Trophoblast cell (in vitro differentiated cells and primary cell): ENCODE measurements around the gene HGF.

Source experiments
- DNase-seq, 2 donors: peaks; one replicate each; pipeline ENCODE4 v3.0.0-alpha.2; 2016
- H2AFZ ChIP-seq: 2 replicates; pipeline ENCODE4 v1.6.1; 2013; ENCODE audit warnings: low read length, moderate library complexity, mild to moderate bottlenecking; ENCODE audit not compliant: insufficient read depth, poor library complexity
- H2AK5ac ChIP-seq: 2 replicates; pipeline ENCODE4 v1.6.1; 2013; ENCODE audit warnings: mild to moderate bottlenecking, low read length
- H2BK120ac ChIP-seq: 2 replicates; pipeline ENCODE4 v1.6.1; 2013; ENCODE audit warnings: low read length, mild to moderate bottlenecking, moderate library complexity; ENCODE audit not compliant: insufficient read depth, poor library complexity
- H2BK12ac ChIP-seq: 2 replicates; pipeline ENCODE4 v1.6.1; 2013; ENCODE audit warnings: mild to moderate bottlenecking, low read length, moderate library complexity
- H2BK5ac ChIP-seq: 2 replicates; pipeline ENCODE4 v1.6.1; 2013; ENCODE audit warnings: low read length, low read depth, moderate library complexity, mild to moderate bottlenecking; ENCODE audit not compliant: poor library complexity
- H3K14ac ChIP-seq: 2 replicates; pipeline ENCODE4 v1.6.1; 2013; ENCODE audit warnings: mild to moderate bottlenecking, low read length
- H3K18ac ChIP-seq: 2 replicates; pipeline ENCODE4 v1.6.1; 2013; ENCODE audit warnings: mild to moderate bottlenecking, low read length
- H3K23ac ChIP-seq: 2 replicates; pipeline ENCODE4 v1.6.1; 2013; ENCODE audit warnings: low read length
- H3K27ac ChIP-seq: 2 replicates; pipeline ENCODE4 v1.5.1; 2013; ENCODE audit warnings: low read depth, mild to moderate bottlenecking, inconsistent platforms, low read length, moderate library complexity
- H3K27me3 ChIP-seq: 2 replicates; pipeline ENCODE4 v1.6.1; 2013; ENCODE audit warnings: inconsistent platforms, mild to moderate bottlenecking, low read length, moderate library complexity; ENCODE audit not compliant: insufficient read depth
- H3K36me3 ChIP-seq, 2 experiments: 1 replicate in 1 of 2; 2 replicates in 1 of 2; pipeline ENCODE4 v1.6.1; 2013; ENCODE audit warnings: low read length in 2 of 2, mild to moderate bottlenecking in 2 of 2, moderate library complexity in 1 of 2; ENCODE audit not compliant: insufficient read depth in 2 of 2, control insufficient read depth in 1 of 2
- H3K4ac ChIP-seq: 2 replicates; pipeline ENCODE4 v1.6.1; 2013; ENCODE audit warnings: low read depth, mild to moderate bottlenecking, low read length, moderate library complexity
- H3K4me1 ChIP-seq, 2 experiments: 1 replicate in 1 of 2; 2 replicates in 1 of 2; pipeline ENCODE4 v1.6.1; 2013; ENCODE audit warnings: low read length in 2 of 2, mild to moderate bottlenecking in 2 of 2, moderate library complexity in 1 of 2; ENCODE audit not compliant: insufficient read depth in 2 of 2, control insufficient read depth in 1 of 2
- H3K4me2 ChIP-seq: 2 replicates; pipeline ENCODE4 v1.6.1; 2013; ENCODE audit warnings: inconsistent platforms, mild to moderate bottlenecking, low read length, moderate library complexity
- H3K4me3 ChIP-seq: 2 replicates; pipeline ENCODE4 v1.5.1; 2013; ENCODE audit warnings: mild to moderate bottlenecking, low read depth, low read length, inconsistent platforms
- H3K79me1 ChIP-seq: one replicate; pipeline ENCODE4 v1.6.1; 2013; ENCODE audit warnings: low read length
- H3K79me2 ChIP-seq: 2 replicates; pipeline ENCODE4 v1.6.1; 2013; ENCODE audit warnings: low read length, mild to moderate bottlenecking; ENCODE audit not compliant: control insufficient read depth, insufficient read depth, poor library complexity
- H3K9ac ChIP-seq: 2 replicates; pipeline ENCODE4 v1.6.1; 2013; ENCODE audit warnings: mild to moderate bottlenecking, low read length
- H3K9me3 ChIP-seq: 2 replicates; pipeline ENCODE4 v1.6.1; 2013; ENCODE audit warnings: low read depth, mild to moderate bottlenecking, control low read depth, inconsistent platforms, low read length; ENCODE audit not compliant: insufficient read depth
- H4K12ac ChIP-seq: 2 replicates; pipeline ENCODE4 v1.6.1; 2013; ENCODE audit warnings: low read depth, mild to moderate bottlenecking, low read length, moderate library complexity
- H4K8ac ChIP-seq: 2 replicates; pipeline ENCODE4 v1.6.1; 2013; ENCODE audit warnings: low read depth, mild to moderate bottlenecking, low read length, moderate library complexity
- H4K91ac ChIP-seq: one replicate; pipeline ENCODE4 v1.6.1; 2013; ENCODE audit warnings: low read depth, mild to moderate bottlenecking, low read length, moderate library complexity
- WGBS: extraction: QIAGEN DNeasy Blood & Tissue Kit; methylation state at CpG from one replicate; pipeline ENCODE4 v1.1.7; 2013; ENCODE audit warnings: missing lambda C conversion rate; ENCODE audit not compliant: insufficient read length, insufficient coverage; ENCODE audit errors: extremely low coverage; 5-methylcytosine and 5-hydroxymethylcytosine counted together

HGF gene

DNA sequence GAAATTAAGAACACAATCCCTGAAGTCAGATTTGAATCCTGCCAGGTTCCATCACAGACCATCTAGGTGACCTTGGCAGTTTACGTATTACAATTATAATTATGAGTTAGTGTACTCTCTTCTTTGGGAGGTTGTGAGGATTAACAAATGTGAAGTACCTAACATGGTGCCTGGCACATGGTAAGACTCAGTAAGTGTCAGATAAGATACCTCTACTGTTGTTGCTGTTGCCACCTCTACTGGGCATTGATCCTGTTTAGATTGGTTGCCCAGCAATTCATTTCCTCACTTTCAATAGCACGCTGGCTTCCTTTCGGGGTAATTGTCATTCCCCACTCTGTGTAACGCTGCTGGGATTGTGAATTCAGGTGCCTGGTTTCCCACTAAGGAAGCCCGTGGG is 31.7 kb upstream of the HGF start:
- no peak overlapping the region for H4K91ac ChIP-seq
- H3K79me2 ChIP-seq, result no peaks in the 10 kb centered on the region
- WGBS, result no CpG with 5 or more reads among the region's 5 CpGs
- no peak overlapping the region for H2AK5ac ChIP-seq
- no peak overlapping the region for H3K18ac ChIP-seq
- no peak overlapping the region for H3K27ac ChIP-seq
- H3K23ac ChIP-seq, result no peak overlapping the region
- H3K4ac ChIP-seq, result no peak overlapping the region
- no peaks in the 10 kb centered on the region for H3K4me1 ChIP-seq
- H2BK12ac ChIP-seq, result no peak overlapping the region
- no peak overlapping the region for H3K4me2 ChIP-seq
- no peak overlapping the region for H2BK120ac ChIP-seq
- DNase-seq, result no peak
- no peak overlapping the region for H2AFZ ChIP-seq
- H3K79me1 ChIP-seq, result no peaks in the 10 kb centered on the region
- no peak overlapping the region for H3K9ac ChIP-seq
- no peak overlapping the region for H4K12ac ChIP-seq
- H4K8ac ChIP-seq, result no peak overlapping the region
- H3K14ac ChIP-seq, result no peak overlapping the region
- H3K27me3 ChIP-seq, result no peaks in the 10 kb centered on the region
- H3K4me3 ChIP-seq, result no peak overlapping the region
- H2BK5ac ChIP-seq, result no peak overlapping the region
- H3K9me3 ChIP-seq, result no peaks in the 10 kb centered on the region
- H3K36me3 ChIP-seq, result no peaks in the 10 kb centered on the region

DNA sequence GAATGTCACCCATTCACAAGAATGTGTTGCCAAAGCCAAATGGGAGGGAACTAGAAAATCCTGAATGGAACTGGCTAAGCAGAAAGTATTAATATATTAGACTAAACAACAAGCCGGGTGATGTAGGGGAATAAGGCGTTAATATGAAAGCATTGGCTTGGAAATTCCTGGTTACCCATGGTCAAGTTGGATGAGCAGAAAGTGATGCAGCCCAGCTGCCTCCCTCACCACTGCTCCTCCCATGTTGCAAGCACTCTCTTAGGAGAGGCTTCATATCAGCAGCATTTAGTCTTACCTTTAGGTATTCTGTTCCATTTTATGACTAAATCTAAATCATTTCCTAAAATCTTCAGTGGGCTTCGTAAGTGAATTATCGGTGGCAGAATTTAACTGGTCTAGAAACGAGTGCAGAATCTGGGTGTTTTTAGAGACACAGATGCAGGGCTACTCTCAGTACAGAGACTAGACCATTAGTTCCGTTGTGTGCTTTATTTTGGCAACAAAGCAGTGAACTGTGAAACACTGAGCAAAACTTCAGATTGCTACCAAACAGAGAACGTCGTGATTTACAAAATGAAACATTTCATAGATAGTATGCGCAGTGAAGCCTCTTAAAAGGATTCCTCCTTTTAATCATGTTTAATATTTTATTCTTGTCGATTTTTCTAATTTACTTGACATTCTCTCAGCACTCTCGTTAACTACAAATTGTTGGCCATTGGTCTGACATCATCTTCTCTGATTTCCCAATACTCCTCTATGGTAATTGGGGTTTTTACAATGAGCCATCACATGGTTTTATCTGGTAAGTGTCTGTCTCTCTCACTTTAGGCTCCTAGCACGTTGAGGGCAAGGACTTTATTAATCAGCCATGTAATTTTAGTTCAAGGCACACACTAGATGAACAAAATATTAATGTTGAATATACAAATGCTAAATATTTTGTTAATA is 22.0 kb upstream of the HGF start:
- Histone ChIP-seq H2AFZ (no peak overlapping the region), H2AK5ac (no peak overlapping the region), H3K9me3 (no peaks in the 10 kb centered on the region), H2BK5ac (no peak overlapping the region), H4K12ac (no peak overlapping the region), H2BK12ac (no peak overlapping the region), H4K8ac (no peak overlapping the region), H3K23ac (no peak overlapping the region), H3K4me1 (no peaks in the 10 kb centered on the region), H3K4me2 (no peak overlapping the region), H3K27ac (no peak overlapping the region), H3K79me1 (no peaks in the 10 kb centered on the region), H3K18ac (no peak overlapping the region), H3K4me3 (no peak overlapping the region), H3K27me3 (no peaks in the 10 kb centered on the region), H3K4ac (no peak overlapping the region), H3K36me3 (no peaks in the 10 kb centered on the region), H3K14ac (no peak overlapping the region), H4K91ac (no peak overlapping the region), H3K9ac (no peak overlapping the region), H3K79me2 (no peaks in the 10 kb centered on the region), H2BK120ac (no peak overlapping the region)
- no peak for DNase-seq
- WGBS, result no CpG with 5 or more reads among the region's 12 CpGs

DNA sequence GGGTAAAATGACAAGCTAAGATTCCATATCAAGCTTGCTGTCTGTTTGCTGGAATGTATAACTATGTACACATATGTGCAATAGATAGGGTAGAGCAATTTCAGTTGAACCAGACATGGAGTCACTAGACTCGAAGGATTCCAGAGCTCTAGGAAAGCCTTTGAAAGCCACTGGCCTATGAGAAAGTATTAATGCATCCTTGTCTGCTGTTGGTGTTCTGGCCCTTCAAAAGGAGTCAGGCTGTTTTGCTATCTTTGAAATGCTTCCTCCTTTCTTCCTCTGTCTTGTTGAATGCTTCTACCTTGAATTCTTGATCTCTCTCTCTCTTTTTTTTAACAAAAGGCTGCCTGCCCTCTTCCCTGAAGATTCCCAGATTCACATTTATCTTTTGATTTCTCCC is 20.8 kb upstream of the HGF start:
- no CpG with 5 or more reads among the region's 1 CpG for WGBS
- Histone ChIP-seq H3K27ac (no peak overlapping the region), H4K91ac (no peak overlapping the region)

DNA sequence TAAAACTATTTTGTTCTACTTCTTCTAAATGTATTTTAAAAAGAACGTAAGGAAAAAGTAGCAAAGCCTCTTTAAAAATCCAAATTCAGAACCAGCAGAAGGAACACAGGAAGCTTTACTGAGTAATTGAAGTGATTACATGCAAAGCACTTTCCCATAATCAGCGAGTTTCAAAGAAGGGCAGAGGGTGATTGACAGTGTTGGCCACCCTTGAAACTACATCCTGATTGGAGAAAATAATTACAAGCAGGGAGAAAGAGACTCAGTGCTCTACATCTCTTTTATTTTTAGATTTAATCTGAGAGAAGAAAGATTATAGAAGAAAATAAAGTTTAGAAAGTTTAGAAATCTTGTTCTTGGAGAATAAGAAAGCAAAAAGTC is 20.3 kb upstream of the HGF start:
- H2AK5ac ChIP-seq, result no peak overlapping the region
- no peak overlapping the region for H2BK5ac ChIP-seq
- H4K91ac ChIP-seq, result no peak overlapping the region
- no peak overlapping the region for H3K4me3 ChIP-seq
- no peak overlapping the region for H3K18ac ChIP-seq
- no peaks in the 10 kb centered on the region for H3K79me2 ChIP-seq
- H3K4me1 ChIP-seq, result no peaks in the 10 kb centered on the region
- H3K36me3 ChIP-seq, result no peaks in the 10 kb centered on the region
- H2AFZ ChIP-seq, result no peak overlapping the region
- H4K12ac ChIP-seq, result no peak overlapping the region
- no peak overlapping the region for H2BK120ac ChIP-seq
- no peak overlapping the region for H2BK12ac ChIP-seq
- no peak overlapping the region for H3K9ac ChIP-seq
- DNase-seq, result no peak
- H3K27ac ChIP-seq, result no peak overlapping the region
- no peak overlapping the region for H3K4me2 ChIP-seq
- no peaks in the 10 kb centered on the region for H3K79me1 ChIP-seq
- H4K8ac ChIP-seq, result no peak overlapping the region
- H3K23ac ChIP-seq, result no peak overlapping the region
- no peak overlapping the region for H3K4ac ChIP-seq
- H3K27me3 ChIP-seq, result no peaks in the 10 kb centered on the region
- no CpG with 5 or more reads among the region's 2 CpGs for WGBS
- no peak overlapping the region for H3K14ac ChIP-seq
- no peaks in the 10 kb centered on the region for H3K9me3 ChIP-seq

More for the DNA sequence above, 20.8 kb upstream of the HGF start:
- H3K23ac ChIP-seq, result no peak overlapping the region
- H3K4me3 ChIP-seq, result no peak overlapping the region
- H3K9me3 ChIP-seq, result no peaks in the 10 kb centered on the region
- no peak overlapping the region for H2BK120ac ChIP-seq
- no peak overlapping the region for H2AK5ac ChIP-seq
- no peak overlapping the region for H4K8ac ChIP-seq
- no peaks in the 10 kb centered on the region for H3K4me1 ChIP-seq
- H3K36me3 ChIP-seq, result no peaks in the 10 kb centered on the region
- no peak overlapping the region for H3K18ac ChIP-seq
- H2BK5ac ChIP-seq, result no peak overlapping the region
- no peaks in the 10 kb centered on the region for H3K27me3 ChIP-seq
- H3K9ac ChIP-seq, result no peak overlapping the region
- no peak overlapping the region for H2BK12ac ChIP-seq
- no peaks in the 10 kb centered on the region for H3K79me2 ChIP-seq
- no peak overlapping the region for H2AFZ ChIP-seq
- DNase-seq, result no peak
- H4K12ac ChIP-seq, result no peak overlapping the region
- H3K14ac ChIP-seq, result no peak overlapping the region
- H3K4ac ChIP-seq, result no peak overlapping the region
- no peak overlapping the region for H3K4me2 ChIP-seq
- no peaks in the 10 kb centered on the region for H3K79me1 ChIP-seq
